NOMO-1 treated with dmso at 0.1 percent for 144 hours (cell line): ENCODE data around the gene FHL1.

Experiments
- DNase-seq: peaks from one replicate; lab custom pipeline; 2025; ENCODE audit not compliant: unreplicated experiment; lab: John Stamatoyannopoulos, UW

The FHL1 gene

GRCh38 chrX:136251041-136251991 is 104.0 kb downstream of the FHL1 start, which contains the start of gene MAP7D3:
Gene MAP7D3 (minus strand): TSS chrX:136251400. CDS start chrX:136251358, 42 bp downstream.
- DNase-seq: no peak

GRCh38 chrX:136255541-136255940 is 108.2 kb downstream of the FHL1 start:
- DNase-seq: no peak

- no peak for DNase-seq
Observed at GRCh38 chrX:136256026-136256425, 108.7 kb downstream of the FHL1 start.

- DNase-seq: no peak
Observed at GRCh38 chrX:136258951-136259350, 111.6 kb downstream of the FHL1 start.

GRCh38 chrX:136259543-136259942 is 112.2 kb downstream of the FHL1 start:
- DNase-seq: no peak

- DNase-seq: no peak
Observed at GRCh38 chrX:136260776-136261175, 113.4 kb downstream of the FHL1 start.
